SK-N-SH (cell line): ENCODE data around the gene SMIM7. TPM values are rescaled to one million over a fixed set of nuclear protein-coding genes. Genes with fewer than 3 reads are reported as not detected.

ENCODE experiments used
- CTCF ChIA-PET: fragments of 300-600, 350-600 bp; formaldehyde crosslinking; extraction: SDS; loops from one replicate; lab custom pipeline; 2021; lab: Yijun Ruan, JAX
- POLR2A ChIA-PET: fragments of 350-600 bp; sonication (Branson Sonifier 250); formaldehyde crosslinking; extraction: SDS; loops from one replicate; lab custom pipeline; 2020; ENCODE audit warnings: antibody characterized with exemption, inconsistent platforms; lab: Yijun Ruan, JAX
- DNase-seq: peaks from one replicate; pipeline ENCODE4 v3.0.0; 2012
- H2AFZ ChIP-seq: fragments of 200-600 bp; sonication (generic); 2 replicates; pipeline ENCODE4 v1.8.1; 2016; ENCODE audit warnings: antibody characterized with exemption, mild to moderate bottlenecking, low read depth
- H3F3A ChIP-seq: fragments of 200-600 bp; sonication (generic); replicated peaks from 2 replicates; pipeline ENCODE3; 2016; ENCODE audit warnings: antibody characterized with exemption, mild to moderate bottlenecking; ENCODE audit not compliant: insufficient read depth
- H3K27ac ChIP-seq, 2 experiments: fragments of 200-500 bp in 1 of 2; fragments of 200-600 bp in 1 of 2; sonication (Bioruptor generic) in 1 of 2; sonication (generic), shearing (Covaris generic) in 1 of 2; 2 replicates each; pipeline versions ENCODE4 v1.5.1 to v1.6.1; 2014 to 2016; ENCODE audit warnings: low read depth in 2 of 2, inconsistent platforms in 1 of 2, low read length in 1 of 2, mild to moderate bottlenecking in 1 of 2, mixed read lengths in 1 of 2
- H3K27me3 ChIP-seq: fragments of 200-600 bp; sonication (generic), shearing (Covaris generic); 2 replicates; pipeline ENCODE4 v1.6.1; 2016; ENCODE audit warnings: mixed run types; ENCODE audit not compliant: insufficient read depth
- H3K36me3 ChIP-seq, 2 experiments: fragments of 200-500 bp in 1 of 2; fragments of 200-600 bp in 1 of 2; sonication (Bioruptor generic) in 1 of 2; sonication (generic) in 1 of 2; replicated peaks in 1 of 2; 2 replicates each; pipeline versions ENCODE3 to v1.5.1; 2014 to 2016; ENCODE audit warnings: low read length in 1 of 2, mild to moderate bottlenecking in 1 of 2; ENCODE audit not compliant: insufficient read depth in 2 of 2, control insufficient read depth in 1 of 2
- H3K4me1 ChIP-seq, 2 experiments: fragments of 200-500 bp in 1 of 2; fragments of 200-600 bp in 1 of 2; sonication (Bioruptor generic) in 1 of 2; sonication (generic), shearing (Covaris generic) in 1 of 2; 2 replicates each; pipeline versions ENCODE4 v1.5.1 to v1.6.1; 2014 to 2016; ENCODE audit warnings: low read depth in 1 of 2, low read length in 1 of 2, mixed run types in 1 of 2; ENCODE audit not compliant: insufficient read depth in 2 of 2, control insufficient read depth in 1 of 2
- H3K4me2 ChIP-seq: fragments of 200-600 bp; sonication (generic), shearing (Covaris generic); 2 replicates; pipeline ENCODE4 v1.6.1; 2017; ENCODE audit warnings: mixed run types
- H3K4me3 ChIP-seq, 2 experiments: fragments of 200-500 bp in 1 of 2; fragments of 200-600 bp in 1 of 2; sonication (Bioruptor generic) in 1 of 2; sonication (generic), shearing (Covaris generic) in 1 of 2; 2 replicates each; pipeline versions ENCODE4 v1.5.1 to v1.8.1; 2014 to 2016; ENCODE audit warnings: low read depth in 2 of 2, inconsistent platforms in 1 of 2, low read length in 1 of 2, mild to moderate bottlenecking in 1 of 2, mixed read lengths in 1 of 2, moderate library complexity in 1 of 2
- H3K79me2 ChIP-seq: fragments of 200-600 bp; sonication (generic); 2 replicates; pipeline ENCODE4 v1.8.1; 2017; ENCODE audit warnings: mild to moderate bottlenecking; ENCODE audit not compliant: insufficient read depth
- H3K9ac ChIP-seq: fragments of 200-600 bp; sonication (generic); 2 replicates; pipeline ENCODE4 v1.6.1; 2017; ENCODE audit warnings: mixed run types
- H3K9me2 ChIP-seq: fragments of 200-600 bp; sonication (generic); 2 replicates; pipeline ENCODE4 v1.6.1; 2017; ENCODE audit warnings: mixed run types
- H3K9me3 ChIP-seq: fragments of 200-600 bp; sonication (generic); 2 replicates; pipeline ENCODE4 v1.6.1; 2017; ENCODE audit warnings: mixed run types, mild to moderate bottlenecking, moderate library complexity
- H4K20me1 ChIP-seq: fragments of 200-600 bp; sonication (generic); 2 replicates; pipeline ENCODE4 v1.6.1; 2017; ENCODE audit warnings: mild to moderate bottlenecking, mixed run types; ENCODE audit not compliant: insufficient read depth
- FOXM1 ChIP-seq: IDR thresholded peaks from 2 replicates; pipeline ENCODE4 v1.4.0; 2012; ENCODE audit warnings: low read depth, mild to moderate bottlenecking
- GATA2 ChIP-seq: sonication (generic); formaldehyde crosslinking; IDR thresholded peaks from 2 replicates; pipeline ENCODE4 v1.5.0; 2020; ENCODE audit warnings: mild to moderate bottlenecking, missing genetic modification reagents
- MAX ChIP-seq: IDR thresholded peaks from 2 replicates; pipeline ENCODE4 v1.4.0; 2012; ENCODE audit warnings: low read depth
- MEF2A ChIP-seq: IDR thresholded peaks from 2 replicates; pipeline ENCODE4 v1.4.0; 2012; ENCODE audit warnings: low read depth, borderline replicate concordance
- NRF1 ChIP-seq: IDR thresholded peaks from 2 replicates; pipeline ENCODE4 v1.6.1; 2012; ENCODE audit warnings: low read depth, mild to moderate bottlenecking, low read length
- RAD21 ChIP-seq: IDR thresholded peaks from 2 replicates; pipeline ENCODE4 v1.6.1; 2012; ENCODE audit warnings: mild to moderate bottlenecking, low read length
- TAF1 ChIP-seq: IDR thresholded peaks from 2 replicates; pipeline ENCODE4 v1.6.1; 2012; ENCODE audit warnings: low read depth, mild to moderate bottlenecking, low read length, moderate library complexity, borderline replicate concordance
- WGBS: methylation state at CpG from one replicate; pipeline ENCODE4 v1.1.6; 2017; ENCODE audit warnings: low lambda C conversion rate; 5-methylcytosine and 5-hydroxymethylcytosine counted together
- polyA plus RNA-seq, 3 experiments: library from polyadenylated mRNA; depleted of rRNA; stranded (reverse); fragments of >200 nt; gene quantifications; 2 replicates each; pipeline ENCODE4 v1.2.3, GENCODE V29; 2012
- TF ChIP-seq, protein P1 (sequence below): IDR thresholded peaks from 2 replicates; pipeline ENCODE4; 2012
- TF ChIP-seq, protein P2 (sequence below): fragments of 150-350 bp; IDR thresholded peaks from 2 replicates; pipeline ENCODE4 v1.6.1; 2016; ENCODE audit warnings: mild to moderate bottlenecking, low read depth, low read length

SMIM7 gene
- polyA plus RNA-seq, 1 of the 3 experiments (the other 2 are of a cell fraction) = 74.2 TPM

DNA sequence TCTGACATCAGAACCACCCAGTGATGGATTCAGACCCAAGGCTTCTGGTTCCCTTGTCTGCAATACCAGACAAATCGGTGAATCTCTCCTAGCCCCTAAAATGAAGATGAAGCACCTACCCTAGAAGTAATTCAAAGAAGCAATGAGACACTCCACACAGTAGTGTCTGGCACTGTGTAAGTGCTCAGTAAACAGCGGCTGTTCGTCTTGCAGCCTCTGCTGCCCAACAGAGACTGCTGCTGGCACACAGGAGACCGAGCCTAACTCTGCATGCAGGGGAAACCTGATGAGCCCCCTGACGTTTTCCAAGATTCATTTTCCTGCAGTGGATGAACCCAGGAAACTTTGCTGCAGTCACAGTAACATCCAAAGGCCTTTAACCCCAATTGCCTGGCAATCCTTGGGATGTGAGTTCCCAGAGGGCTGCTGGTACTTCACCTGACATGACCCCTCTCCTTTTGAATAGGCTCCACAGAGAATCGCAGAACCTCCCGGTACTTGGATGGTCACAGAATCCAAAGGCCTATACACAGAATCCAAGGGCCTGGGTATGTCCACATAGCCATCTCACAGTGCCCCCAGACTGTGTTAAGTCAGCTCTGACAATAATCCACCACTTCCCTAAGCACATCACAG lies 38.7 kb downstream of the SMIM7 start:
- no peaks in the 10 kb centered on the region for H3K9me2 ChIP-seq
- ChIA-PET CTCF (no interaction called here), POLR2A (no interaction called here)
- H3K27me3 ChIP-seq = no peaks in the 10 kb centered on the region
- no peak overlapping the region for H2AFZ ChIP-seq
- H3K36me3 ChIP-seq = peaks cover 0 to 34% of the 10 kb centered on the region in 2 experiments
- peaks cover 4 to 24% of the 10 kb centered on the region in 2 experiments; a peak in 2 of 4 replicates for H3K4me1 ChIP-seq
- no peaks in the 10 kb centered on the region for H3F3A ChIP-seq
- no peak overlapping the region for H3K9ac ChIP-seq
- no peak for TF ChIP-seq GATA2 (CRISPR knock-in tag)
- no peak for DNase-seq
- no peak overlapping the region for H3K27ac ChIP-seq
- no peaks in the 10 kb centered on the region for H3K9me3 ChIP-seq
- no peak overlapping the region for H3K4me3 ChIP-seq
- no peak overlapping the region for H3K4me2 ChIP-seq
- peaks cover 100% of the 10 kb centered on the region for H4K20me1 ChIP-seq
- H3K79me2 ChIP-seq = peaks cover 100% of the 10 kb centered on the region
- 79% methylated on average over 6 of the region's 7 CpGs for WGBS

DNA sequence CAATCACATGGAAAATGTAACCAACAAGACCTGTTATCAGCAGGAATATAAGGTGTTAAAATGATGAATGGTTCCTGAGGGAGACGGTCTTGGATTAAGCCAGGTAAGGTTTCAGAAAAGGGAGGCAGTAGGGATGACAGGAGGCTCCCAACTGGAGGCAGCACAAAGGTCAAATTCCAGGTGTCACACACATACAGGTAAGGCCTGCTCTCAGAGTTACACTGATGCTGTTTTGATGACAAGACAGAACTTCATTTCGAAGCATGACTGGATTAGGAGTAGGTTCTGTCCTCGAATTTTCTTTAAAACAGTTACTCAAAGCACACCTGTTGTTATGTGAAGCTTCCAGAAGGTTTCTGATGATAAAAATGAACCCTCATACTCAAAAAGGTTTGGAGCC lies 39.4 kb downstream of the SMIM7 start:
- DNase-seq = no peak
- no peaks in the 10 kb centered on the region for H3F3A ChIP-seq
- peaks cover 100% of the 10 kb centered on the region for H4K20me1 ChIP-seq
- H3K9me3 ChIP-seq = no peaks in the 10 kb centered on the region
- H3K4me1 ChIP-seq = peaks cover 0 to 24% of the 10 kb centered on the region in 2 experiments; a peak in 1 of 4 replicates
- no peak overlapping the region for H3K4me2 ChIP-seq
- no peak overlapping the region for H2AFZ ChIP-seq
- TF ChIP-seq MEF2A (no peak), MAX (no peak), RAD21 (no peak), NRF1 (no peak), TAF1 (no peak), FOXM1 (no peak)
- TF ChIP-seq, protein P1, sequence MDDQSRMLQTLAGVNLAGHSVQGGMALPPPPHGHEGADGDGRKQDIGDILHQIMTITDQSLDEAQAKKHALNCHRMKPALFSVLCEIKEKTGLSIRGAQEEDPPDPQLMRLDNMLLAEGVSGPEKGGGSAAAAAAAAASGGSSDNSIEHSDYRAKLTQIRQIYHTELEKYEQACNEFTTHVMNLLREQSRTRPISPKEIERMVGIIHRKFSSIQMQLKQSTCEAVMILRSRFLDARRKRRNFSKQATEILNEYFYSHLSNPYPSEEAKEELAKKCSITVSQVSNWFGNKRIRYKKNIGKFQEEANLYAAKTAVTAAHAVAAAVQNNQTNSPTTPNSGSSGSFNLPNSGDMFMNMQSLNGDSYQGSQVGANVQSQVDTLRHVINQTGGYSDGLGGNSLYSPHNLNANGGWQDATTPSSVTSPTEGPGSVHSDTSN = no peak
- TF ChIP-seq, protein P2, sequence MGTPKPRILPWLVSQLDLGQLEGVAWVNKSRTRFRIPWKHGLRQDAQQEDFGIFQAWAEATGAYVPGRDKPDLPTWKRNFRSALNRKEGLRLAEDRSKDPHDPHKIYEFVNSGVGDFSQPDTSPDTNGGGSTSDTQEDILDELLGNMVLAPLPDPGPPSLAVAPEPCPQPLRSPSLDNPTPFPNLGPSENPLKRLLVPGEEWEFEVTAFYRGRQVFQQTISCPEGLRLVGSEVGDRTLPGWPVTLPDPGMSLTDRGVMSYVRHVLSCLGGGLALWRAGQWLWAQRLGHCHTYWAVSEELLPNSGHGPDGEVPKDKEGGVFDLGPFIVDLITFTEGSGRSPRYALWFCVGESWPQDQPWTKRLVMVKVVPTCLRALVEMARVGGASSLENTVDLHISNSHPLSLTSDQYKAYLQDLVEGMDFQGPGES = no peak
- ChIA-PET POLR2A (no interaction called here), CTCF (no interaction called here)
- H3K4me3 ChIP-seq = no peak overlapping the region
- H3K27me3 ChIP-seq = no peaks in the 10 kb centered on the region
- H3K9ac ChIP-seq = no peak overlapping the region
- WGBS = 82% methylated on average over 3 of the region's 3 CpGs
- H3K36me3 ChIP-seq = peaks cover 0 to 31% of the 10 kb centered on the region in 2 experiments
- H3K9me2 ChIP-seq = no peaks in the 10 kb centered on the region
- no peak overlapping the region for H3K27ac ChIP-seq
- H3K79me2 ChIP-seq = peaks cover 100% of the 10 kb centered on the region
